ENCODE data around the gene ANKRD11.

Gene ANKRD11

GRCh38 chr16:89275284-89275584, 215.1 kb downstream of the ANKRD11 start:
- Histone ChIP-seq H3K27ac (ENCODE audit: low read depth, low read length) (no peak overlapping the region), H3K4me2 (ENCODE audit: low read length) (no peak overlapping the region), H3K79me2 (ENCODE audit: control insufficient read depth, low read length) (no peaks in the 10 kb centered on the region), H3K9me2 (replicated peaks; ENCODE audit: control insufficient read depth, low read length) (no peaks in the 10 kb centered on the region), H4K20me1 (ENCODE audit: control insufficient read depth, insufficient read depth, low read depth, low read length) (no peaks in the 10 kb centered on the region), H3K9me3 (ENCODE audit: control insufficient read depth, insufficient read depth, low read length) (no peaks in the 10 kb centered on the region), H3K4me3 (ENCODE audit: low read length) (no peak overlapping the region), H3K36me3 (ENCODE audit: control insufficient read depth, low read length) (peaks cover 80% of the 10 kb centered on the region), H3K4me1 (ENCODE audit: control insufficient read depth, low read length) (no peaks in the 10 kb centered on the region), H3K27me3 (ENCODE audit: control insufficient read depth, low read length) (no peaks in the 10 kb centered on the region), H3F3A (ENCODE audit: control insufficient read depth, insufficient read depth) (no peaks in the 10 kb centered on the region)
- TF ChIP-seq EZH2phosphoT487 (IDR thresholded peaks at IDR 0.05; ENCODE audit: borderline replicate concordance, low read length), result no peak
- no peak for TF ChIP-seq CTCF (IDR thresholded peaks at IDR 0.05; ENCODE audit: low read depth, low read length, poor library complexity, severe bottlenecking)

- no peak overlapping the region for H3K4me2 ChIP-seq (ENCODE audit: low read length)
- no peak for TF ChIP-seq CTCF (IDR thresholded peaks at IDR 0.05; ENCODE audit: low read depth, low read length, poor library complexity, severe bottlenecking)
- no peak for TF ChIP-seq EZH2phosphoT487 (IDR thresholded peaks at IDR 0.05; ENCODE audit: borderline replicate concordance, low read length)
- H4K20me1 ChIP-seq (ENCODE audit: control insufficient read depth, insufficient read depth, low read depth, low read length), result no peaks in the 10 kb centered on the region
- H3K36me3 ChIP-seq (ENCODE audit: control insufficient read depth, low read length), result peaks cover 82% of the 10 kb centered on the region
- no peaks in the 10 kb centered on the region for H3K4me1 ChIP-seq (ENCODE audit: control insufficient read depth, low read length)
- no peaks in the 10 kb centered on the region for H3K27me3 ChIP-seq (ENCODE audit: control insufficient read depth, low read length)
- no peaks in the 10 kb centered on the region for H3K79me2 ChIP-seq (ENCODE audit: control insufficient read depth, low read length)
- H3K4me3 ChIP-seq (ENCODE audit: low read length), result no peak overlapping the region
- H3K9me2 ChIP-seq (replicated peaks; ENCODE audit: control insufficient read depth, low read length), result no peaks in the 10 kb centered on the region
- no peaks in the 10 kb centered on the region for H3F3A ChIP-seq (ENCODE audit: control insufficient read depth, insufficient read depth)
- H3K27ac ChIP-seq (ENCODE audit: low read depth, low read length), result no peak overlapping the region
- no peaks in the 10 kb centered on the region for H3K9me3 ChIP-seq (ENCODE audit: control insufficient read depth, insufficient read depth, low read length)
These were observed 215.6 kb downstream of the ANKRD11 start for GRCh38 chr16:89274561-89275283.

GRCh38 chr16:89273741-89274472, 216.5 kb downstream of the ANKRD11 start:
- Histone ChIP-seq H3F3A (ENCODE audit: control insufficient read depth, insufficient read depth) (no peaks in the 10 kb centered on the region), H3K4me3 (ENCODE audit: low read length) (no peak overlapping the region), H3K9me3 (ENCODE audit: control insufficient read depth, insufficient read depth, low read length) (no peaks in the 10 kb centered on the region), H3K79me2 (ENCODE audit: control insufficient read depth, low read length) (no peaks in the 10 kb centered on the region), H3K27ac (ENCODE audit: low read depth, low read length) (no peak overlapping the region), H3K4me1 (ENCODE audit: control insufficient read depth, low read length) (no peaks in the 10 kb centered on the region), H3K27me3 (ENCODE audit: control insufficient read depth, low read length) (no peaks in the 10 kb centered on the region), H4K20me1 (ENCODE audit: control insufficient read depth, insufficient read depth, low read depth, low read length) (no peaks in the 10 kb centered on the region), H3K4me2 (ENCODE audit: low read length) (no peak overlapping the region), H3K36me3 (ENCODE audit: control insufficient read depth, low read length) (peaks cover 88% of the 10 kb centered on the region), H3K9me2 (replicated peaks; ENCODE audit: control insufficient read depth, low read length) (no peaks in the 10 kb centered on the region)
- TF ChIP-seq CTCF (IDR thresholded peaks at IDR 0.05; ENCODE audit: low read depth, low read length, poor library complexity, severe bottlenecking) (no peak), EZH2phosphoT487 (IDR thresholded peaks at IDR 0.05; ENCODE audit: borderline replicate concordance, low read length) (no peak)

Measured in DOHH2 (cell line).